Calu3 (cell line): ENCODE measurements around the gene SPIRE1. TPM values are rescaled to one million over a fixed set of nuclear protein-coding genes. Genes with fewer than 3 reads are reported as not detected.

ENCODE experiments used
- BruUV-seq: library from RNA; stranded (reverse); fragments of 400-500 nt; replicated peaks from 2 replicates; lab custom pipeline; 2021; lab: Mats Ljungman, UMichigan
- CTCF ChIA-PET: fragments of 300-600 bp; sonication (Branson Sonifier 250); formaldehyde crosslinking; loops from one replicate; lab custom pipeline; 2022; ENCODE audit warnings: antibody characterized with exemption; lab: Charles Lee
- DNase-seq: peaks from one replicate; pipeline ENCODE4 v3.0.0; 2022
- H3K27ac Mint-ChIP-seq: one replicate; pipeline ENCODE4 v1.8.0; 2022; ENCODE audit warnings: mixed read lengths; ENCODE audit not compliant: unreplicated experiment
- H3K27me3 Mint-ChIP-seq: one replicate; pipeline ENCODE4 v1.8.0; 2022; ENCODE audit warnings: mixed read lengths; ENCODE audit not compliant: unreplicated experiment
- H3K36me3 Mint-ChIP-seq: one replicate; pipeline ENCODE4 v1.8.0; 2022; ENCODE audit warnings: mild to moderate bottlenecking, moderate library complexity, mixed read lengths; ENCODE audit not compliant: insufficient read depth, unreplicated experiment
- H3K4me1 Mint-ChIP-seq: one replicate; pipeline ENCODE4 v1.8.0; 2022; ENCODE audit warnings: mild to moderate bottlenecking, low read depth, mixed read lengths; ENCODE audit not compliant: unreplicated experiment
- H3K4me3 Mint-ChIP-seq: one replicate; pipeline ENCODE4 v1.8.0; 2022; ENCODE audit warnings: mild to moderate bottlenecking, low read depth, moderate library complexity, mixed read lengths; ENCODE audit not compliant: unreplicated experiment
- H3K9me3 Mint-ChIP-seq: one replicate; pipeline ENCODE4 v1.8.0; 2022; ENCODE audit warnings: low read depth, mixed read lengths; ENCODE audit not compliant: unreplicated experiment
- intact Hi-C: fragments of 100-400 bp; cut with micrococcal nuclease; formaldehyde crosslinking; loops from one replicate; pipeline ENCODE4 v1.10.0; 2022; ENCODE audit not compliant: unreplicated experiment
- total RNA-seq: library from RNA; stranded (reverse); gene quantifications from 2 replicates; pipeline ENCODE4 v1.2.3, GENCODE V29; 2022
- TF ChIP-seq, protein P1 (sequence below): fragments of 200-600 bp; IDR thresholded peaks from one replicate; pipeline ENCODE4 v1.8.0; 2022; ENCODE audit warnings: antibody characterized with exemption; ENCODE audit not compliant: unreplicated experiment

Gene SPIRE1
- total RNA-seq, 1 experiment from 2014 or later = 98.6 TPM

- intact Hi-C loops = no loop called here
- no TSS peak for BruUV-seq
- TF ChIP-seq, protein P1, sequence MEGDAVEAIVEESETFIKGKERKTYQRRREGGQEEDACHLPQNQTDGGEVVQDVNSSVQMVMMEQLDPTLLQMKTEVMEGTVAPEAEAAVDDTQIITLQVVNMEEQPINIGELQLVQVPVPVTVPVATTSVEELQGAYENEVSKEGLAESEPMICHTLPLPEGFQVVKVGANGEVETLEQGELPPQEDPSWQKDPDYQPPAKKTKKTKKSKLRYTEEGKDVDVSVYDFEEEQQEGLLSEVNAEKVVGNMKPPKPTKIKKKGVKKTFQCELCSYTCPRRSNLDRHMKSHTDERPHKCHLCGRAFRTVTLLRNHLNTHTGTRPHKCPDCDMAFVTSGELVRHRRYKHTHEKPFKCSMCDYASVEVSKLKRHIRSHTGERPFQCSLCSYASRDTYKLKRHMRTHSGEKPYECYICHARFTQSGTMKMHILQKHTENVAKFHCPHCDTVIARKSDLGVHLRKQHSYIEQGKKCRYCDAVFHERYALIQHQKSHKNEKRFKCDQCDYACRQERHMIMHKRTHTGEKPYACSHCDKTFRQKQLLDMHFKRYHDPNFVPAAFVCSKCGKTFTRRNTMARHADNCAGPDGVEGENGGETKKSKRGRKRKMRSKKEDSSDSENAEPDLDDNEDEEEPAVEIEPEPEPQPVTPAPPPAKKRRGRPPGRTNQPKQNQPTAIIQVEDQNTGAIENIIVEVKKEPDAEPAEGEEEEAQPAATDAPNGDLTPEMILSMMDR = no peak
- no peaks in the 10 kb centered on the region for H3K9me3 Mint-ChIP-seq
- H3K27me3 Mint-ChIP-seq = no peaks in the 10 kb centered on the region
- H3K27ac Mint-ChIP-seq = no peak overlapping the region
- CTCF ChIA-PET = interaction anchor here (0.7 kb wide), 2 partner anchors 298 to 319 kb away, joined by 3 to 5 read pairs; no protein-coding TSS in a partner anchor
- H3K4me1 Mint-ChIP-seq = peaks cover 8% of the 10 kb centered on the region
- DNase-seq = no peak
- H3K4me3 Mint-ChIP-seq = no peak overlapping the region
- peaks cover 18% of the 10 kb centered on the region for H3K36me3 Mint-ChIP-seq
Observed at GRCh38 chr18:12692206-12692605, 34.3 kb upstream of the SPIRE1 start.

- H3K4me1 Mint-ChIP-seq = peaks cover 8% of the 10 kb centered on the region
- H3K27ac Mint-ChIP-seq = no peak overlapping the region
- H3K36me3 Mint-ChIP-seq = peaks cover 14% of the 10 kb centered on the region
- CTCF ChIA-PET = no interaction called here
- no peak for DNase-seq
- no TSS peak for BruUV-seq
- intact Hi-C loops = no loop called here
- TF ChIP-seq, protein P1 = no peak
- H3K4me3 Mint-ChIP-seq = no peak overlapping the region
- no peaks in the 10 kb centered on the region for H3K27me3 Mint-ChIP-seq
- H3K9me3 Mint-ChIP-seq = no peaks in the 10 kb centered on the region
Observed at GRCh38 chr18:12689256-12689850, 31.4 kb upstream of the SPIRE1 start.

DNA sequence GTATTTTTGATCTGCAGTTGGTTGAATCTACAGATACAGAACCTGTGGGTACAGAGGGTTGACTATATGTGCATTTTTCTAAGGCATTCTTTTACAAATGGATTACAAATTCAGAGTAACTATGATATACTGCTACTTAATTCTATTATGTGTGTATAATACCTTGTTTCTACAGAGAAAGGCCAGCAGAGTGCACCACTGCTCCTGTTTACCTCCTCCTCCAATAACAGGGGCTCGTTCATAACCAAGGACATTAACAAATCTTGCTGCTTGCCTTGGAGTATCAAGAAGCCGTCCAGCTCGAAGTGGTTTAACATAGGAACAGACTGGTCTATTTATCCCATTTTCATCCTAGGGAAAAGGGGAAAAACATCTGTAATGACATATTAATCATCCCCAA lies 28.2 kb upstream of the SPIRE1 start:
- TF ChIP-seq, protein P1 = no peak
- H3K4me3 Mint-ChIP-seq = no peak overlapping the region
- CTCF ChIA-PET = no interaction called here
- H3K36me3 Mint-ChIP-seq = no peaks in the 10 kb centered on the region
- H3K4me1 Mint-ChIP-seq = no peaks in the 10 kb centered on the region
- no peak for DNase-seq
- intact Hi-C loops = no loop called here
- H3K27ac Mint-ChIP-seq = no peak overlapping the region
- BruUV-seq = no TSS peak
- H3K27me3 Mint-ChIP-seq = no peaks in the 10 kb centered on the region
- no peaks in the 10 kb centered on the region for H3K9me3 Mint-ChIP-seq

- intact Hi-C loops = no loop called here
- TF ChIP-seq, protein P1 = no peak
- no TSS peak for BruUV-seq
- Mint-ChIP-seq H3K9me3 (no peaks in the 10 kb centered on the region), H3K36me3 (peaks cover 17% of the 10 kb centered on the region), H3K27me3 (no peaks in the 10 kb centered on the region), H3K4me1 (no peaks in the 10 kb centered on the region), H3K4me3 (no peak overlapping the region), H3K27ac (no peak overlapping the region)
- CTCF ChIA-PET = interaction anchor here (1.0 kb wide), 1 partner anchor 9 kb away, joined by 3 read pairs; no protein-coding TSS in a partner anchor
- no peak for DNase-seq
Observed at GRCh38 chr18:12679183-12679786, 21.4 kb upstream of the SPIRE1 start.
